Stimulated activated CD8-positive, alpha-beta memory T cell treated with anti-CD3 and anti-CD28 coated beads, Interleukin-7, amount 100 ng/mL, for 4 hours (primary cell): ENCODE data around the gene SLC25A39.

Experiments
- DNase-seq, 2 donors: peaks; one replicate each; pipeline ENCODE4 v3.0.0-alpha.2; 2020; ENCODE audit warnings: low read depth in 2 of 2

The SLC25A39 gene

DNA sequence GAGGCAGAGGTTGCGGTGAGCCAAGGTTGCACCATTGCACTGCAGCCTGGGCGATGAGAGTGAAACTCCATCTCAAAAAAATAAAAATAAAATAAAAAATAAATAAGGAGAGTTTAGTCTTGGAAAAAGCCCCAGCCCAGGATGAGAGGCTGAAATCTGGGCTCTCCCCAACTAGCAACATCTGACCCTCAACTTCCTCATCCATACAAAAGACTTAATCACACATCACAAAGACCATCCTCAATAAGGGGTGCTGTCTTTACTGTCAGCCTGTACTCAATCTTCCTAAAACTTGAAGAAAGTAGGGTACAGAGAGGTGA lies 45.3 kb downstream of the SLC25A39 start:
- no peak for DNase-seq

DNA sequence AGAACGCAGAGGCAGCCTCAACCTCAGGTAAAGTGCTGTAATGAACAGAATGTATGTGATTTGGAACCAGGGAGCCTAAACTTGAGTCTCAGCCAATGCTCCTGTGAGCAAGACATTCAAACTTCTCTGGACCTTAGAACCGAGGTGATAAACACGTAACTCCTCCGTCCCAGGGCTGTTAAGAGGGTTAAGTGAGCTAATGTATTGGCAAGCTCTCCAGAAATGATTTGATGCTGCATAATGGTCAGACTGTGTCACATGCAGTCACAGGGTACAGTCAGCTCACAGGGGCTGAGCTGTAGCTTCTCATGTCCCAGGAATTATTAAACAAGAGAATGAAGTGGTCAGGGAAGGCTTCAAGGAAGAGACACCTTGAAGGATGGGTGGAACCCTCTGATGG lies 46.6 kb downstream of the SLC25A39 start:
- DNase-seq = no peak

DNA sequence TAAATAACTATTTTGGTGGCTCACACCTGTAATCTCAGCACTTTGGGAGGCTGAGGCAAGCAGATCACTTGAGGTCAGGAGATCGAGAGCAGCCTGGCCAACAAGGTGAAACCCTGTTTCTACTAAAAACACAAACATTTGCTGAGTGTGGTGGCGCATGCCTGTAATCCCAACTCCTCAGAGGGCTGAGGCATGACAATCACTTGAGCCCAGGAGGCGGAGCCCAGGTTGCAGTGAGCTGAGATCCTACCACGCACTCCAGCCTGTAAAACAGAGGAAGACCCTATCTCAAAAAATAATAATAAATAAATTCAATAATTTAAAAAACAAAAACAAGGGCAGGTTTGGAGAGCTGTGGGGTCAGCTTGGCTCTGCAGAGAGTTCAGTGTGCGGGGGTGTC lies 51.0 kb downstream of the SLC25A39 start:
- no peak for DNase-seq

DNA sequence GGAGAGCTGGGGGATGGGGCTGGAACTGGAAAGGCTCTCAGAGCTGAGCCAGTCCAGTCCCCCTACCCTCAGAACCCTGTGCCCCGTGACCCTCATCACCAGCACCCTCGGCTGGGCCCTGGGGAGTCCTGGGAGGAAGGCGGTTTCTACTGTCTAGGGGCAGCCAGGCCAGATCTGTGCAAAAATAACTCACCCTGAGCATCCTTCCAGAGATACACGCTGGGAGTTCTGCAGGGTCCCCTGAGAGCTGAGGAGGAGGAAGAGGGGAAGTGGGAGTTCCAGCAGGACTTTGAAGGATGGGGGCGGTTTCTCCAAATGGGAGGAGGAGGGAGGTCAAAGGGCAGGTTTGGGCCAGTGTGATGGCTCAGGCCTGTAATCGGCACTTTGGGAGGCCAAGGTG lies 51.7 kb downstream of the SLC25A39 start:
- no peak for DNase-seq

DNA sequence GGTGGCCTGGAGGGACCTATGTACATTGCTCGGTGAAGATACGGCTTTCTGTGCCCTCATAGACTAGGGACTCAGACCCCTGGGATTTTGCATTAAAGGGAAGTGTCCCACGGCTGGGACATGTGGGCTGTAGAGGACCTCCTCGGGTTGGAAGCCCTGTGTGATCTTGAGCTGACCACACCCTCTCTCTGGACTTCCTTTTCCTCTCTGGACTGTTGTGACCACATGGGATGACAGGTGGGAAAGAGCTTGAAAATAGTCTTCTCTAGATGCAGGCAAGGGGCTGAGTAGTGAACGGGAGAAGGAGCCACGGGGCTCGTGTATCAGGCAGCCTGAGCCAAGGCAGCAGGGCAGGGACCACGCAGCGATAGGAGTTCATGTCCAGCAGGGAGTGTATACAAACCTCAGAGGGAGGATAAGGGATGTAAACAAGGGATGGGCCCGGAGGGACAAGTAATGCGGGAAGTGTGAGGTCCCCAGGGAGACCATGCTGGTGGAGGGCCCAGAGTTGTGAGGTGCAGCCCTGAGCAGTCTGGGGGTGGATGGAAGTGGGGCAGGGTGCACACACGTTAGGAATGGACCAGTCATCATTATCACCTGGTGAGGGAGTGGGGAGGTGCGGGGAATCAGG lies 52.2 kb downstream of the SLC25A39 start:
- no peak for DNase-seq
